HepG2 (cell line): Measurements from ENCODE around the gene BTBD17. TPM values are rescaled to one million over a fixed set of nuclear protein-coding genes. Genes with fewer than 3 reads are reported as not detected.

ENCODE experiments used
- BRCA1 ChIP-seq: sonication (generic); formaldehyde crosslinking; IDR thresholded peaks from 2 replicates; pipeline ENCODE4 v1.4.0; 2020; ENCODE audit warnings: missing genetic modification reagents
- HMGXB4 ChIP-seq, 2 experiments: sonication (generic) in 1 of 2; formaldehyde crosslinking in 1 of 2; IDR thresholded peaks; 2 replicates each; pipeline versions ENCODE4 v1.4.0 to v1.6.1; 2018 to 2020; ENCODE audit warnings: missing genetic modification reagents in 2 of 2, borderline replicate concordance in 1 of 2, low read depth in 1 of 2, mild to moderate bottlenecking in 1 of 2, missing biosample characterization in 1 of 2
- KDM4B ChIP-seq: sonication (generic); formaldehyde crosslinking; IDR thresholded peaks from 2 replicates; pipeline ENCODE4 v1.4.0; 2020; ENCODE audit warnings: missing genetic modification reagents
- NFKB2 ChIP-seq: sonication (generic); formaldehyde crosslinking; IDR thresholded peaks from 2 replicates; pipeline ENCODE4 v1.4.0; 2020; ENCODE audit warnings: missing genetic modification reagents, borderline replicate concordance
- TERF1 ChIP-seq: sonication (generic); formaldehyde crosslinking; IDR thresholded peaks from 2 replicates; pipeline ENCODE4 v1.8.0; 2022; ENCODE audit warnings: mild to moderate bottlenecking, missing genetic modification reagents, moderate library complexity
- YY1 ChIP-seq: IDR thresholded peaks from 2 replicates; pipeline ENCODE4 v1.6.1; 2011; ENCODE audit warnings: low read length, low read depth, moderate library complexity, mild to moderate bottlenecking; ENCODE audit not compliant: insufficient read depth, insufficient replicate concordance
- ZBTB20 ChIP-seq: sonication (generic); formaldehyde crosslinking; IDR thresholded peaks from 2 replicates; pipeline ENCODE4 v1.8.1; 2023; ENCODE audit warnings: missing genetic modification reagents, low read depth, mild to moderate bottlenecking, borderline replicate concordance
- ZMYM3 ChIP-seq: sonication (generic); formaldehyde crosslinking; IDR thresholded peaks from 2 replicates; pipeline ENCODE4 v1.5.1; 2020; ENCODE audit warnings: mild to moderate bottlenecking, missing genetic modification reagents
- ZNF121 ChIP-seq: sonication (generic); formaldehyde crosslinking; IDR thresholded peaks from 2 replicates; pipeline ENCODE4 v1.5.0; 2020; ENCODE audit warnings: mild to moderate bottlenecking, missing genetic modification reagents
- ZNF512B ChIP-seq: sonication (generic); formaldehyde crosslinking; IDR thresholded peaks from 2 replicates; pipeline ENCODE4 v1.5.1; 2020; ENCODE audit warnings: missing genetic modification reagents, mild to moderate bottlenecking, borderline replicate concordance
- ZNF574 ChIP-seq: sonication (generic); formaldehyde crosslinking; IDR thresholded peaks from 2 replicates; pipeline ENCODE4 v1.4.0; 2020; ENCODE audit warnings: missing genetic modification reagents
- ZNF609 ChIP-seq: sonication (generic); formaldehyde crosslinking; IDR thresholded peaks from 2 replicates; pipeline ENCODE4 v1.4.0; 2020; ENCODE audit warnings: mild to moderate bottlenecking, missing genetic modification reagents, borderline replicate concordance
- polyA plus RNA-seq, 8 experiments: library from polyadenylated mRNA; depleted of rRNA in 3 of 8; stranded (reverse) in 7 of 8; unstranded in 1 of 8; fragments of >200 nt; fragmentation: Illumina TruSeq in 4 of 8; extraction: Trizol in 4 of 8; gene quantifications; 2 replicates each; pipeline versions ENCODE4 v1.2.1 to v1.2.3, GENCODE V29; 2011 to 2016; ENCODE audit warnings: low read depth in 4 of 8, missing spikeins in 1 of 8, mixed read lengths in 1 of 8; ENCODE audit not compliant: insufficient read depth in 1 of 8
- total RNA-seq, 5 experiments: library from RNA; depleted of rRNA; stranded (reverse); fragments of >200 nt; fragmentation: Illumina TruSeq; extraction: Trizol; gene quantifications; 2 replicates each; pipeline ENCODE4 v1.2.3, GENCODE V29; 2016; ENCODE audit warnings: low read depth in 1 of 5

The BTBD17 gene
- total and polyA plus RNA-seq, 2 of the 13 experiments (the other 11 are each of a cell fraction or from before 2014, with no cell fraction given), result not detected

GRCh38 chr17:74361230-74362068 is at the start of gene BTBD17 (continued):
- TF ChIP-seq HMGXB4 (CRISPR knock-in tag; IDR thresholded peaks at IDR 0.05; ENCODE audit: borderline replicate concordance in 1 of 2, low read depth in 1 of 2) (0 out of 4 replicates have a peak, but pooled peaks of 1 of the 2 experiments have one; percentile 30), ZNF574 (CRISPR knock-in tag) (0 out of 2 replicates have a peak, but pooled peaks have one; percentile 19), NFKB2 (CRISPR knock-in tag) (peak; percentile 67; the same call in 1 of the 2 replicates), YY1 (peak; percentile 16), ZNF512B (CRISPR knock-in tag) (no peak), ZNF609 (CRISPR knock-in tag) (0 out of 2 replicates have a peak, but pooled peaks have one; percentile 22), BRCA1 (CRISPR knock-in tag) (no peak), TERF1 (CRISPR knock-in tag) (no peak), ZMYM3 (0 out of 2 replicates have a peak, but pooled peaks have one; percentile 31), KDM4B (0 out of 2 replicates have a peak, but pooled peaks have one; percentile 36), ZBTB20 (peak; percentile 47; the same call in 1 of the 2 replicates), ZNF121 (CRISPR knock-in tag) (peak; percentile 31; the same call in 1 of the 2 replicates)
